B cell (primary cell): ENCODE measurements around the gene LRRC8D. TPM values are rescaled to one million over a fixed set of nuclear protein-coding genes. Genes with fewer than 3 reads are reported as not detected.

Source experiments
- ATAC-seq: fragments of 200-7000 bp; cut with Tn5 transposase; one replicate; pipeline ENCODE4 v1.10.0; 2021; ENCODE audit warnings: low read depth, mild to moderate bottlenecking, moderate number of reproducible peaks, moderate library complexity
- CTCF ChIA-PET: fragments of 350-600 bp; sonication (Branson Sonifier 250); formaldehyde crosslinking; loops from one replicate; lab custom pipeline; 2021; ENCODE audit warnings: antibody characterized with exemption, inconsistent platforms; lab: Charles Lee
- POLR2A ChIA-PET: fragments of 350-600 bp; sonication (Branson Sonifier 250); formaldehyde crosslinking; loops from one replicate; lab custom pipeline; 2021; ENCODE audit warnings: antibody characterized with exemption; lab: Charles Lee
- DNase-seq: peaks from one replicate; pipeline ENCODE4 v3.0.0; 2013
- H2AFZ ChIP-seq: 2 replicates; pipeline ENCODE4 v1.6.1; 2012; ENCODE audit warnings: mild to moderate bottlenecking, low read depth, low read length; ENCODE audit not compliant: insufficient read depth, poor library complexity, severe bottlenecking
- H3K27ac ChIP-seq, 2 donors: 1 replicate in 1 of 2; 2 replicates in 1 of 2; pipeline ENCODE4 v1.5.1; 2012 to 2013; ENCODE audit warnings: low read length in 2 of 2, mild to moderate bottlenecking in 2 of 2, moderate library complexity in 1 of 2
- H3K27me3 ChIP-seq, 4 experiments: fragments of 200-600 bp in 1 of 4; sonication (generic) in 1 of 4; replicated peaks in 1 of 4; 1 replicate in 2 of 4; 2 replicates in 2 of 4; pipeline versions ENCODE4 v1.6.1 to v1.7.0; 2013 to 2016; ENCODE audit warnings: low read length in 3 of 4, mild to moderate bottlenecking in 2 of 4, mixed read lengths in 1 of 4, moderate library complexity in 1 of 4; ENCODE audit not compliant: insufficient read depth in 4 of 4, control insufficient read depth in 3 of 4; ENCODE audit errors: control extremely low read depth in 1 of 4
- H3K36me3 ChIP-seq, 2 experiments: replicated peaks in 1 of 2; 1 replicate in 1 of 2; 2 replicates in 1 of 2; pipeline versions ENCODE4 v1.6.1 to v1.7.1; 2013; ENCODE audit warnings: low read length in 1 of 2; ENCODE audit not compliant: insufficient read depth in 2 of 2, control insufficient read depth in 1 of 2; ENCODE audit errors: control extremely low read depth in 1 of 2, extremely low read depth in 1 of 2
- H3K4me1 ChIP-seq, 2 donors: fragments of 200-600 bp in 1 of 2; sonication (generic) in 1 of 2; 1 replicate in 1 of 2; 2 replicates in 1 of 2; pipeline versions ENCODE4 v1.5.1 to v1.6.1; 2013 to 2017; ENCODE audit warnings: low read length in 2 of 2; ENCODE audit not compliant: control insufficient read depth in 2 of 2, insufficient read depth in 2 of 2
- H3K4me2 ChIP-seq: replicated peaks from 2 replicates; pipeline ENCODE3; 2012; ENCODE audit warnings: mild to moderate bottlenecking, low read depth, low read length; ENCODE audit not compliant: poor library complexity, severe bottlenecking
- H3K4me3 ChIP-seq, 5 experiments: fragments of 200-600 bp in 1 of 5; sonication (generic) in 1 of 5; 1 replicate in 3 of 5; 2 replicates in 2 of 5; pipeline versions ENCODE4 v1.5.1 to v1.7.0; 2011 to 2016; ENCODE audit warnings: low read length in 4 of 5, mild to moderate bottlenecking in 4 of 5, low read depth in 2 of 5, control low read depth in 1 of 5, moderate library complexity in 1 of 5; ENCODE audit not compliant: insufficient read depth in 1 of 5; ENCODE audit errors: control extremely low read depth in 1 of 5, extremely low read depth in 1 of 5
- H3K79me2 ChIP-seq: fragments of 200-600 bp; sonication (generic); one replicate; pipeline ENCODE4 v1.6.0; 2016; ENCODE audit warnings: low read length; ENCODE audit not compliant: control insufficient read depth, insufficient read depth
- H3K9ac ChIP-seq: fragments of 200-600 bp; sonication (generic); 2 replicates; pipeline ENCODE4 v1.6.1; 2017; ENCODE audit warnings: mild to moderate bottlenecking, low read length, moderate library complexity
- H3K9me3 ChIP-seq, 3 donors: one replicate each; pipeline versions ENCODE4 v1.6.1 to v1.7.1; 2013; ENCODE audit warnings: low read length in 2 of 3; ENCODE audit not compliant: control insufficient read depth in 2 of 3, insufficient read depth in 1 of 3; ENCODE audit errors: control extremely low read depth in 1 of 3
- H4K20me1 ChIP-seq: 2 replicates; pipeline ENCODE4 v1.6.0; 2012; ENCODE audit warnings: mild to moderate bottlenecking, low read length; ENCODE audit not compliant: insufficient read depth, control insufficient read depth, poor library complexity, severe bottlenecking
- H3K27ac Mint-ChIP-seq: one replicate; pipeline ENCODE4 v1.8.0; 2021; ENCODE audit warnings: mixed read lengths
- H3K27me3 Mint-ChIP-seq: one replicate; pipeline ENCODE4 v1.8.0; 2021; ENCODE audit warnings: mixed read lengths
- H3K4me1 Mint-ChIP-seq: one replicate; pipeline ENCODE4 v1.8.0; 2021; ENCODE audit warnings: mixed read lengths
- H3K4me3 Mint-ChIP-seq: one replicate; pipeline ENCODE4 v1.8.0; 2021; ENCODE audit warnings: mixed read lengths
- H3K9me3 Mint-ChIP-seq: one replicate; pipeline ENCODE4 v1.8.0; 2022; ENCODE audit warnings: mixed read lengths; ENCODE audit not compliant: insufficient read depth
- CTCF ChIP-seq: fragments of 200-600 bp; IDR thresholded peaks from one replicate; pipeline ENCODE4 v1.8.0; 2022; ENCODE audit warnings: antibody characterized with exemption, mild to moderate bottlenecking
- EZH2 ChIP-seq: IDR thresholded peaks from 2 replicates; pipeline ENCODE4 v1.6.1; 2012; ENCODE audit warnings: borderline replicate concordance, low read depth, mild to moderate bottlenecking, moderate library complexity, low read length; ENCODE audit not compliant: insufficient read depth, poor library complexity, severe bottlenecking
- WGBS: methylation state at CpG from one replicate; pipeline ENCODE4 v1.1.5; 2013; ENCODE audit warnings: missing lambda C conversion rate; ENCODE audit not compliant: insufficient coverage; 5-methylcytosine and 5-hydroxymethylcytosine counted together
- intact Hi-C: fragments of 100-400 bp; cut with micrococcal nuclease; formaldehyde crosslinking; loops from one replicate; pipeline ENCODE4 v1.10.0; 2022
- polyA plus RNA-seq: library from polyadenylated mRNA; depleted of rRNA; stranded (reverse); fragments of >200 nt; gene quantifications from 2 replicates; pipeline ENCODE4 v1.2.3, GENCODE V29; 2012
- total RNA-seq, 2 donors: library from RNA; stranded (reverse); fragments of 120-200 nt in 1 of 2; gene quantifications; 1 replicate in 1 of 2; 2 replicates in 1 of 2; pipeline versions ENCODE4 v1.2.3 to v1.2.4, GENCODE V29; 2013 to 2022

The LRRC8D gene
- total and polyA plus RNA-seq, 2 donors (not counting 1 experiment from before 2014, with no cell fraction given) = 23.7 to 47.0 TPM

- POLR2A ChIA-PET = no interaction called here
- Mint-ChIP-seq H3K4me1 (peaks cover 8% of the 10 kb centered on the region), H3K27me3 (no peaks in the 10 kb centered on the region), H3K27ac (no peak overlapping the region), H3K4me3 (no peak overlapping the region), H3K9me3 (peaks cover 2% of the 10 kb centered on the region)
- Histone ChIP-seq H3K27me3 (no peaks in the 10 kb centered on the region), H4K20me1 (peaks cover 27% of the 10 kb centered on the region), H3K79me2 (peaks cover 37% of the 10 kb centered on the region), H3K36me3 (peaks cover 0 to 1% of the 10 kb centered on the region in 2 experiments), H3K27ac (no peak overlapping the region), H3K9ac (no peak overlapping the region), H3K4me2 (no peak overlapping the region), H3K4me1 (no peaks in the 10 kb centered on the region), H3K4me3 (no peak overlapping the region), H3K9me3 (peaks cover 0 to under 1% (median under 1%) of the 10 kb centered on the region in 3 donors), H2AFZ (no peak overlapping the region)
- DNase-seq (no peak), ATAC-seq (no peak)
- 100% methylated on average over 1 of the region's 2 CpGs for WGBS
- intact Hi-C loops = no loop called here
- CTCF ChIA-PET = interaction anchor here (0.6 kb wide), 1 partner anchor 8 kb away, joined by 3 read pairs; no protein-coding TSS in a partner anchor
- TF ChIP-seq CTCF = no peak
- TF ChIP-seq EZH2 = no peak
Measured at GRCh38 chr1:89918127-89918793, 97.4 kb downstream of the LRRC8D start.

- POLR2A ChIA-PET = no interaction called here
- no peak overlapping the region for H3K4me2 ChIP-seq
- TF ChIP-seq EZH2 (no peak), CTCF (no peak)
Measured at GRCh38 chr1:89918794-89919155, 97.9 kb downstream of the LRRC8D start.

More at GRCh38 chr1:89918794-89919155, 97.9 kb downstream of the LRRC8D start:
- Histone ChIP-seq H3K36me3 (peaks cover 0 to 2% of the 10 kb centered on the region in 2 experiments), H3K4me1 (no peaks in the 10 kb centered on the region), H2AFZ (no peak overlapping the region), H3K9me3 (peaks cover 0 to 6% (median 5%) of the 10 kb centered on the region in 3 donors), H3K79me2 (peaks cover 32% of the 10 kb centered on the region), H3K27me3 (no peaks in the 10 kb centered on the region), H3K9ac (no peak overlapping the region), H4K20me1 (peaks cover 27% of the 10 kb centered on the region), H3K27ac (no peak overlapping the region), H3K4me3 (no peak overlapping the region)
- WGBS = 100% methylated on average over 1 of the region's 1 CpG
- no peak for ATAC-seq
- no peak for DNase-seq
- intact Hi-C loops = no loop called here
- Mint-ChIP-seq H3K4me3 (no peak overlapping the region), H3K27ac (no peak overlapping the region), H3K9me3 (peaks cover 2% of the 10 kb centered on the region), H3K27me3 (no peaks in the 10 kb centered on the region), H3K4me1 (peaks cover 8% of the 10 kb centered on the region)
- CTCF ChIA-PET = no interaction called here
